BLaER1 (cell line): ENCODE data around the gene BASP1.

Source experiments
- H3K27ac ChIP-seq: shearing (Covaris generic); formaldehyde crosslinking; 2 replicates; pipeline ENCODE4 v1.8.1; 2022
- H3K27me3 ChIP-seq: shearing (Covaris generic); formaldehyde crosslinking; 2 replicates; pipeline ENCODE4 v1.8.1; 2022
- H3K36me3 ChIP-seq: shearing (Covaris generic); formaldehyde crosslinking; 2 replicates; pipeline ENCODE4 v1.8.1; 2022
- H3K4me1 ChIP-seq: shearing (Covaris generic); formaldehyde crosslinking; 2 replicates; pipeline ENCODE4 v1.8.1; 2022
- H3K4me2 ChIP-seq: shearing (Covaris generic); formaldehyde crosslinking; 2 replicates; pipeline ENCODE4 v1.8.1; 2022
- H3K4me3 ChIP-seq: shearing (Covaris generic); formaldehyde crosslinking; 2 replicates; pipeline ENCODE4 v1.8.1; 2022
- H3K9ac ChIP-seq: shearing (Covaris generic); formaldehyde crosslinking; 2 replicates; pipeline ENCODE4 v1.8.1; 2022
- H3K9me3 ChIP-seq: shearing (Covaris generic); formaldehyde crosslinking; 2 replicates; pipeline ENCODE4 v1.8.1; 2022
- H4K20me1 ChIP-seq: shearing (Covaris generic); formaldehyde crosslinking; 2 replicates; pipeline ENCODE4 v1.8.1; 2022
- Cebpa-rat ChIP-seq: shearing (Covaris generic); IDR thresholded peaks from 2 replicates; pipeline ENCODE4 v1.8.1; 2022

Gene BASP1

GRCh38 chr5:17259630-17260257 lies 42.3 kb downstream of the BASP1 start:
- Histone ChIP-seq H3K36me3 (peaks cover 30% of the 10 kb centered on the region), H3K27ac (no peak overlapping the region), H3K9me3 (peaks cover 79% of the 10 kb centered on the region), H3K27me3 (no peaks in the 10 kb centered on the region), H3K4me1 (no peaks in the 10 kb centered on the region), H3K4me2 (no peak overlapping the region), H4K20me1 (no peaks in the 10 kb centered on the region), H3K9ac (no peak overlapping the region), H3K4me3 (no peak overlapping the region)
- no peak for TF ChIP-seq Cebpa-rat

- Histone ChIP-seq H3K27ac (no peak overlapping the region), H3K9ac (no peak overlapping the region), H3K4me2 (no peak overlapping the region), H3K9me3 (peaks cover 80% of the 10 kb centered on the region), H3K4me3 (no peak overlapping the region), H3K4me1 (no peaks in the 10 kb centered on the region), H3K36me3 (peaks cover 28% of the 10 kb centered on the region), H4K20me1 (no peaks in the 10 kb centered on the region), H3K27me3 (no peaks in the 10 kb centered on the region)
- no peak for TF ChIP-seq Cebpa-rat
Observed at GRCh38 chr5:17260549-17260948, 43.1 kb downstream of the BASP1 start.

- Histone ChIP-seq H4K20me1 (no peaks in the 10 kb centered on the region), H3K27ac (no peak overlapping the region), H3K4me1 (no peaks in the 10 kb centered on the region), H3K9me3 (peaks cover 81% of the 10 kb centered on the region), H3K4me3 (no peak overlapping the region), H3K27me3 (no peaks in the 10 kb centered on the region), H3K4me2 (no peak overlapping the region), H3K9ac (no peak overlapping the region), H3K36me3 (peaks cover 33% of the 10 kb centered on the region)
- TF ChIP-seq Cebpa-rat, result no peak
Observed at GRCh38 chr5:17261075-17261474, 43.6 kb downstream of the BASP1 start.

- H3K4me1 ChIP-seq, result no peaks in the 10 kb centered on the region
- no peaks in the 10 kb centered on the region for H3K27me3 ChIP-seq
- H3K4me2 ChIP-seq, result no peak overlapping the region
- TF ChIP-seq Cebpa-rat, result no peak
- peaks cover 52% of the 10 kb centered on the region for H3K9me3 ChIP-seq
- H3K36me3 ChIP-seq, result peaks cover 19% of the 10 kb centered on the region; the same call in 1 of the 2 replicates
- H4K20me1 ChIP-seq, result no peaks in the 10 kb centered on the region
- H3K9ac ChIP-seq, result no peak overlapping the region
- no peak overlapping the region for H3K27ac ChIP-seq
- H3K4me3 ChIP-seq, result no peak overlapping the region
Observed at GRCh38 chr5:17265041-17265440, 47.6 kb downstream of the BASP1 start.

- no peak for TF ChIP-seq Cebpa-rat
- H3K36me3 ChIP-seq, result peaks cover 12% of the 10 kb centered on the region; the same call in 1 of the 2 replicates
Observed at GRCh38 chr5:17267106-17267505, 49.7 kb downstream of the BASP1 start.

GRCh38 chr5:17269201-17269600 lies 51.8 kb downstream of the BASP1 start:
- no peaks in the 10 kb centered on the region for H3K27me3 ChIP-seq
- no peak overlapping the region for H3K4me3 ChIP-seq
- no peak for TF ChIP-seq Cebpa-rat
- no peaks in the 10 kb centered on the region for H3K4me1 ChIP-seq
- peaks cover 18% of the 10 kb centered on the region for H3K9me3 ChIP-seq
- peaks cover 12% of the 10 kb centered on the region; the same call in 1 of the 2 replicates for H3K36me3 ChIP-seq
- no peak overlapping the region for H3K4me2 ChIP-seq
- no peaks in the 10 kb centered on the region for H4K20me1 ChIP-seq
- H3K27ac ChIP-seq, result no peak overlapping the region
- no peak overlapping the region for H3K9ac ChIP-seq

More at GRCh38 chr5:17267106-17267505, 49.7 kb downstream of the BASP1 start:
- H3K27ac ChIP-seq, result no peak overlapping the region
- H3K9ac ChIP-seq, result no peak overlapping the region
- no peaks in the 10 kb centered on the region for H3K27me3 ChIP-seq
- no peaks in the 10 kb centered on the region for H4K20me1 ChIP-seq
- H3K4me2 ChIP-seq, result no peak overlapping the region
- no peak overlapping the region for H3K4me3 ChIP-seq
- peaks cover 35% of the 10 kb centered on the region for H3K9me3 ChIP-seq
- H3K4me1 ChIP-seq, result no peaks in the 10 kb centered on the region

GRCh38 chr5:17272111-17272510 lies 54.7 kb downstream of the BASP1 start:
- no peak overlapping the region for H3K4me2 ChIP-seq
- TF ChIP-seq Cebpa-rat, result no peak
- H4K20me1 ChIP-seq, result no peaks in the 10 kb centered on the region
- H3K36me3 ChIP-seq, result peaks cover 23% of the 10 kb centered on the region
- H3K4me3 ChIP-seq, result no peak overlapping the region
- no peaks in the 10 kb centered on the region for H3K27me3 ChIP-seq
- no peaks in the 10 kb centered on the region for H3K4me1 ChIP-seq
- peaks cover 14% of the 10 kb centered on the region for H3K9me3 ChIP-seq
- no peak overlapping the region for H3K27ac ChIP-seq
- H3K9ac ChIP-seq, result no peak overlapping the region

- H3K36me3 ChIP-seq, result peaks cover 23% of the 10 kb centered on the region
- no peaks in the 10 kb centered on the region for H4K20me1 ChIP-seq
- H3K27ac ChIP-seq, result no peak overlapping the region
- no peak overlapping the region for H3K4me2 ChIP-seq
- H3K27me3 ChIP-seq, result no peaks in the 10 kb centered on the region
- TF ChIP-seq Cebpa-rat, result no peak
- no peaks in the 10 kb centered on the region for H3K4me1 ChIP-seq
- H3K4me3 ChIP-seq, result no peak overlapping the region
- peaks cover 14% of the 10 kb centered on the region for H3K9me3 ChIP-seq
- H3K9ac ChIP-seq, result no peak overlapping the region
Observed at GRCh38 chr5:17275289-17276158, 58.1 kb downstream of the BASP1 start.

- Histone ChIP-seq H4K20me1 (no peaks in the 10 kb centered on the region), H3K4me1 (peaks cover 2% of the 10 kb centered on the region; the same call in 1 of the 2 replicates), H3K4me2 (no peak overlapping the region), H3K9ac (no peak overlapping the region), H3K9me3 (peaks cover 11% of the 10 kb centered on the region), H3K4me3 (no peak overlapping the region), H3K27me3 (no peaks in the 10 kb centered on the region), H3K27ac (no peak overlapping the region), H3K36me3 (peaks cover 23% of the 10 kb centered on the region)
- no peak for TF ChIP-seq Cebpa-rat
Observed at GRCh38 chr5:17276445-17276844, 59.0 kb downstream of the BASP1 start.

- Histone ChIP-seq H3K27me3 (no peaks in the 10 kb centered on the region), H3K27ac (no peak overlapping the region), H3K36me3 (peaks cover 23% of the 10 kb centered on the region), H3K9me3 (peaks cover 11% of the 10 kb centered on the region), H3K9ac (no peak overlapping the region), H3K4me1 (peaks cover 16% of the 10 kb centered on the region), H3K4me2 (no peak overlapping the region), H4K20me1 (no peaks in the 10 kb centered on the region), H3K4me3 (no peak overlapping the region)
- no peak for TF ChIP-seq Cebpa-rat
Observed at GRCh38 chr5:17277907-17278306, 60.5 kb downstream of the BASP1 start.
